ENCODE measurements around the gene GRIA1. TPM values are rescaled to one million over a fixed set of nuclear protein-coding genes. Genes with fewer than 3 reads are reported as not detected.

GRIA1 gene
- total RNA-seq, 4 donors from 2014 or later = 0.48 to 1.00 TPM; not detected in 2

GRCh38 chr5:153780876-153781705 is 290.6 kb downstream of the GRIA1 start:
- 17 to 30% methylated on average over 2 to 3 of the region's 4 CpGs for WGBS, 2 donors (ENCODE audit: low coverage in 1 of 2)
- no peaks in the 10 kb centered on the region for H3K9me3 ChIP-seq
- no peak for TF ChIP-seq POLR2A (IDR thresholded peaks at IDR 0.05)
- no peak for TF ChIP-seq POLR2AphosphoS5 (IDR thresholded peaks at IDR 0.05)
- no peak for TF ChIP-seq CTCF (IDR thresholded peaks at IDR 0.05)
- no peak for TF ChIP-seq EP300 (IDR thresholded peaks at IDR 0.05; ENCODE audit: low read depth)
- no peak overlapping the region for H3K27ac ChIP-seq
- intact Hi-C loops (cut with DNase I; ENCODE audit: low total_unique reads) (no loop called here), in situ Hi-C loops (cut with MboI; ENCODE audit: low pct_ligation_motif_present in 1 of 4, low pct_unique_long_range_greater_than_20kb in 1 of 4, low sequenced_read_pairs in 3 of 4) (no loop called here)
- DNase-seq = no peak
- H3K4me1 ChIP-seq = no peaks in the 10 kb centered on the region
- no peaks in the 10 kb centered on the region for H3K36me3 ChIP-seq
- no peaks in the 10 kb centered on the region for H3K27me3 ChIP-seq
- no peak overlapping the region for H3K4me3 ChIP-seq

GRCh38 chr5:153782589-153783361 is 292.3 kb downstream of the GRIA1 start:
- WGBS, 2 donors (ENCODE audit: low coverage in 1 of 2) = 68 to 71% methylated on average over 4 to 6 of the region's 6 CpGs
- in situ Hi-C loops (cut with MboI; ENCODE audit: low pct_ligation_motif_present in 1 of 4, low pct_unique_long_range_greater_than_20kb in 1 of 4, low sequenced_read_pairs in 3 of 4) (no loop called here), intact Hi-C loops (cut with DNase I; ENCODE audit: low total_unique reads) (no loop called here)
- TF ChIP-seq CTCF (IDR thresholded peaks at IDR 0.05) (no peak), POLR2AphosphoS5 (IDR thresholded peaks at IDR 0.05) (no peak), POLR2A (IDR thresholded peaks at IDR 0.05) (no peak), EP300 (IDR thresholded peaks at IDR 0.05; ENCODE audit: low read depth) (no peak)
- Histone ChIP-seq H3K36me3 (no peaks in the 10 kb centered on the region), H3K4me1 (no peaks in the 10 kb centered on the region), H3K27ac (no peak overlapping the region), H3K27me3 (no peaks in the 10 kb centered on the region), H3K4me3 (no peak overlapping the region), H3K9me3 (no peaks in the 10 kb centered on the region)
- no peak for DNase-seq

GRCh38 chr5:153783362-153783658 is 292.8 kb downstream of the GRIA1 start:
- Histone ChIP-seq H3K36me3 (no peaks in the 10 kb centered on the region), H3K4me3 (no peak overlapping the region), H3K4me1 (no peaks in the 10 kb centered on the region), H3K27me3 (no peaks in the 10 kb centered on the region), H3K27ac (no peak overlapping the region), H3K9me3 (no peaks in the 10 kb centered on the region)
- TF ChIP-seq EP300 (IDR thresholded peaks at IDR 0.05; ENCODE audit: low read depth) (no peak), CTCF (IDR thresholded peaks at IDR 0.05) (no peak), POLR2A (IDR thresholded peaks at IDR 0.05) (no peak), POLR2AphosphoS5 (IDR thresholded peaks at IDR 0.05) (no peak)
- intact Hi-C loops (cut with DNase I; ENCODE audit: low total_unique reads) = no loop called here
- in situ Hi-C loops (cut with MboI; ENCODE audit: low pct_ligation_motif_present in 1 of 4, low pct_unique_long_range_greater_than_20kb in 1 of 4, low sequenced_read_pairs in 3 of 4) = no loop called here
- DNase-seq = no peak

GRCh38 chr5:153784277-153784676 is 293.8 kb downstream of the GRIA1 start:
- WGBS, 2 donors (ENCODE audit: low coverage in 1 of 2) = 78 to 100% methylated on average over 1 to 3 of the region's 3 CpGs
- intact Hi-C loops (cut with DNase I; ENCODE audit: low total_unique reads) = no loop called here
- in situ Hi-C loops (cut with MboI; ENCODE audit: low pct_ligation_motif_present in 1 of 4, low pct_unique_long_range_greater_than_20kb in 1 of 4, low sequenced_read_pairs in 3 of 4) = no loop called here

More at GRCh38 chr5:153784277-153784676, 293.8 kb downstream of the GRIA1 start:
- Histone ChIP-seq H3K27ac (no peak overlapping the region), H3K27me3 (no peaks in the 10 kb centered on the region), H3K9me3 (no peaks in the 10 kb centered on the region), H3K4me1 (no peaks in the 10 kb centered on the region), H3K36me3 (no peaks in the 10 kb centered on the region), H3K4me3 (no peak overlapping the region)
- DNase-seq = no peak
- TF ChIP-seq CTCF (IDR thresholded peaks at IDR 0.05) = no peak
- no peak for TF ChIP-seq POLR2A (IDR thresholded peaks at IDR 0.05)

All from transverse colon (tissue), 4 donors.